Heart right ventricle (tissue), 16 donors: ENCODE results near the gene DSG2. TPM values are rescaled to one million over a fixed set of nuclear protein-coding genes. Genes with fewer than 3 reads are reported as not detected.
"Not testable (repeated sequence)": the region's sequence is repeated elsewhere in the genome, so short reads cannot be mapped to it uniquely, and the experiment has no call there.

ENCODE experiments used
- ATAC-seq, 8 donors: fragments of 200-7000 bp; cut with Tn5 transposase; one replicate each; pipeline ENCODE4 v1.9.1; 2020; ENCODE audit warnings: mild to moderate bottlenecking in 8 of 8, moderate library complexity in 8 of 8, moderate number of reproducible peaks in 1 of 8
- DNase-seq, 2 donors: peaks; one replicate each; pipeline ENCODE4 v3.0.0-alpha.2; 2020
- H3K27ac ChIP-seq, 10 donors: fragments of 200-600 bp; sonication (generic) in 2 of 10; one replicate each; pipeline versions ENCODE4 v1.5.0 to v1.8.0; 2020 to 2022; ENCODE audit warnings: mild to moderate bottlenecking in 3 of 10
- H3K27me3 ChIP-seq, 7 donors: fragments of 200-600 bp; one replicate each; pipeline ENCODE4 v1.8.0; 2021 to 2022; ENCODE audit warnings: mild to moderate bottlenecking in 2 of 7
- H3K36me3 ChIP-seq, 9 donors: fragments of 200-600 bp; sonication (generic) in 1 of 9; one replicate each; pipeline versions ENCODE4 v1.5.0 to v1.8.0; 2020 to 2022; ENCODE audit warnings: mild to moderate bottlenecking in 2 of 9
- H3K4me1 ChIP-seq, 9 donors: fragments of 200-600 bp; sonication (generic) in 1 of 9; one replicate each; pipeline versions ENCODE4 v1.5.0 to v1.8.0; 2020 to 2022; ENCODE audit warnings: mild to moderate bottlenecking in 4 of 9
- H3K4me3 ChIP-seq, 10 donors: fragments of 200-600 bp; sonication (generic) in 2 of 10; one replicate each; pipeline versions ENCODE4 v1.5.0 to v1.8.0; 2020 to 2022; ENCODE audit warnings: mild to moderate bottlenecking in 7 of 10, moderate library complexity in 2 of 10
- H3K9me3 ChIP-seq, 11 donors: fragments of 200-600 bp in 10 of 11; sonication (generic) in 2 of 11; one replicate each; pipeline versions ENCODE4 v1.5.0 to v1.8.0; 2013 to 2022; ENCODE audit warnings: mild to moderate bottlenecking in 2 of 11, control low read depth in 1 of 11, moderate library complexity in 1 of 11
- WGBS, 2 donors: extraction: QIAGEN DNeasy Blood & Tissue Kit; methylation state at CpG; one replicate each; pipeline ENCODE4 v1.1.7; 2013; ENCODE audit warnings: inconsistent platforms in 1 of 2; 5-methylcytosine and 5-hydroxymethylcytosine counted together
- intact Hi-C, 10 donors: fragments of 100-400 bp; cut with DNase I; formaldehyde crosslinking; loops; one replicate each; pipeline versions ENCODE4 v1.11.1 to v1.14.2; 2022
- polyA plus RNA-seq, 2 donors: library from polyadenylated mRNA; stranded (reverse); fragments of 200-250 nt; gene quantifications; one replicate each; pipeline ENCODE4 v1.2.3, GENCODE V29; 2013
- total RNA-seq, 10 donors: library from RNA; stranded (reverse); fragmentation: NEBNext Ultra II Directional in 3 of 10; extraction: Animal tissue kit (Norgen Biotek cat#: 25700) in 3 of 10; gene quantifications; one replicate each; pipeline versions ENCODE4 v1.2.1 to v1.2.4, GENCODE V29; 2021 to 2023
- TF ChIP-seq, protein P1 (sequence below), 9 donors: fragments of 200-600 bp; sonication (generic) in 2 of 9; IDR thresholded peaks; one replicate each; pipeline versions ENCODE4 v1.5.0 to v1.8.0; 2021 to 2022; ENCODE audit warnings: antibody characterized with exemption in 9 of 9, mild to moderate bottlenecking in 5 of 9, moderate library complexity in 1 of 9
- donor health status: Arrhythmogenic right ventricular cardiomyopathy.
- donor health status: ischemic (EF 13 %, LVEDD 7.1; RV severe dilation, severe dysfunction).
- donor health status: healthy with polysubstance abuse.
- donor health status: DM: no; HTN: yes; CAD: no.
- donor health status: DM: no; HTN: no; CAD: no.
- donor health status: ischemic (EF 25% LVEDD 6.9; RV normal size, moderate dysfunction).
- donor health status: ischemic (EF 25% LVEDD 5.7; RV mildly dilated, moderate dysfunction).
- donor health status: healthy.
- donor health status: DM: yes; HTN: yes; CAD: no.
- donor health status: Ischemic cardiomyopathy.
- donor health status: ischemic (EF 35%, LVEDD 5.7; RV mildly dilated, moderate dysfunction).
- donor health status: nonischemic (EF 11% LVEDD 7.7; RV severe dilation, severe dysfunction).
- donor health status: DM: yes; HTN: yes; CAD: no.
- donor health status: PGD.
- donor health status: ischemic (EF 29% LVEDD 5.4; RV normal size, mild dysfunction).
- donor health status: nonischemic (EF 23%, LVEDD 6.1; RV moderate dilation, normal function).

DSG2 gene
- total and polyA plus RNA-seq, 12 donors = 7.6 to 53.8 (median 39.9) TPM

GRCh38 chr18:31504455-31505147 lies 6.6 kb downstream of the DSG2 start:
- DNase-seq (no peak), ATAC-seq (peak in 3 of 8 donors; percentile 11 to 22 (median 22))
- TF ChIP-seq, protein P1, sequence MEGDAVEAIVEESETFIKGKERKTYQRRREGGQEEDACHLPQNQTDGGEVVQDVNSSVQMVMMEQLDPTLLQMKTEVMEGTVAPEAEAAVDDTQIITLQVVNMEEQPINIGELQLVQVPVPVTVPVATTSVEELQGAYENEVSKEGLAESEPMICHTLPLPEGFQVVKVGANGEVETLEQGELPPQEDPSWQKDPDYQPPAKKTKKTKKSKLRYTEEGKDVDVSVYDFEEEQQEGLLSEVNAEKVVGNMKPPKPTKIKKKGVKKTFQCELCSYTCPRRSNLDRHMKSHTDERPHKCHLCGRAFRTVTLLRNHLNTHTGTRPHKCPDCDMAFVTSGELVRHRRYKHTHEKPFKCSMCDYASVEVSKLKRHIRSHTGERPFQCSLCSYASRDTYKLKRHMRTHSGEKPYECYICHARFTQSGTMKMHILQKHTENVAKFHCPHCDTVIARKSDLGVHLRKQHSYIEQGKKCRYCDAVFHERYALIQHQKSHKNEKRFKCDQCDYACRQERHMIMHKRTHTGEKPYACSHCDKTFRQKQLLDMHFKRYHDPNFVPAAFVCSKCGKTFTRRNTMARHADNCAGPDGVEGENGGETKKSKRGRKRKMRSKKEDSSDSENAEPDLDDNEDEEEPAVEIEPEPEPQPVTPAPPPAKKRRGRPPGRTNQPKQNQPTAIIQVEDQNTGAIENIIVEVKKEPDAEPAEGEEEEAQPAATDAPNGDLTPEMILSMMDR (IDR thresholded peaks at IDR 0.05) = no peak
- 64 to 65% methylated on average over 10 of the region's 10 CpGs for WGBS, 2 donors
- peaks cover 0 to 8% (median 0%) of the 10 kb centered on the region in 7 donors for H3K27me3 ChIP-seq
- no peak overlapping the region for H3K27ac ChIP-seq
- H3K4me1 ChIP-seq = peaks cover 0 to 9% (median 6%) of the 10 kb centered on the region in 9 donors
- peaks cover 0 to 5% (median 0%) of the 10 kb centered on the region in 11 donors for H3K9me3 ChIP-seq
- no peaks in the 10 kb centered on the region for H3K36me3 ChIP-seq
- intact Hi-C loops = loop anchor here in 7 of 10 donors (5.0 to 10.0 kb wide), 9 partner anchors 77 to 537 kb away; partner anchors contain the start of gene DSC2 (in 1 of the 7)
- H3K4me3 ChIP-seq = no peak overlapping the region

- no peak overlapping the region for H3K4me3 ChIP-seq
- WGBS, 2 donors = 54% methylated on average over 6 of the region's 6 CpGs
- no peak for ATAC-seq
- TF ChIP-seq, protein P1 (IDR thresholded peaks at IDR 0.05) = no peak
- intact Hi-C loops = loop anchor here in 6 of 10 donors (5.0 to 10.0 kb wide), 6 partner anchors 80 to 538 kb away; no protein-coding TSS in a partner anchor
- H3K9me3 ChIP-seq = peaks cover 0 to 5% (median 0%) of the 10 kb centered on the region in 11 donors
- no peaks in the 10 kb centered on the region for H3K36me3 ChIP-seq
- H3K27me3 ChIP-seq = peaks cover 0 to 2% (median 0%) of the 10 kb centered on the region in 7 donors
- H3K4me1 ChIP-seq = peaks cover 0 to 8% (median 4%) of the 10 kb centered on the region in 9 donors
- no peak for DNase-seq
- H3K27ac ChIP-seq = no peak overlapping the region
These were observed 7.2 kb downstream of the DSG2 start for GRCh38 chr18:31505156-31505555.

DNA sequence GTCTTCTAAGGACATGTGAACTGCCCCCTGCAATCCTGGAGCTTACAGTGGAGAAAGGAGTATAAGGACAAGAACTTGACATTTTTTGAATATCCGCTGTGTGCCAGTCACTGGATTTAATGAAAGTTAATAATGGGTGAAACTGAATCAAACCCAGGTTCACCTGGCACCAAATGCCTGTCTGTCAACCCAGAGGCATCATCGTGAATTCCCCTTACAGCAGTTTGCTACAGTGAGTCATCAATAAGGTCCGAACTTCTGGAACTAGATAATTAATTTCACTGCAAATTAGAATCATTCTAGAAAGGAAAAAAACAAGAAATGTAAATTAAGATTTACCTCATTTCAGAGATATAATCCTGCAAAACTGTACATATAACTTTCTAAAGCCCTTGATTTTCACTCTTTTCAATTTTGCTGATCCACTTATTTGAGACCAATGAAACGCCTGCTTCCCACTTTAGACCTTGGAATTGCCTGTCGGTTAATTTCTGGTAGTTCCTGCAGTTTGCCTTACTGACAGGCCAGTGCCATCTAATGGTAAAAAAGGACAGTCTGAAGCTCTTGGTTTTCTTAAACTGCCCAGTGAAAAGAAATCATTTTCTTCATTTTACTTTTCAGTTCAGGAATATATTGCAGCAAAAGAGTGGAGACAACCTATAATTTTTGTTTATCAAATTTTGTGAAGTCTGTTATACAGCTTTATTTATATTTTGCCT lies 8.2 kb downstream of the DSG2 start:
- Histone ChIP-seq H3K27me3 (no peaks in the 10 kb centered on the region), H3K4me1 (peaks cover 0 to 10% (median 0%) of the 10 kb centered on the region in 9 donors), H3K9me3 (peaks cover 0 to 5% (median 0%) of the 10 kb centered on the region in 11 donors), H3K4me3 (no peak overlapping the region), H3K36me3 (no peaks in the 10 kb centered on the region), H3K27ac (no peak overlapping the region)
- TF ChIP-seq, protein P1 (IDR thresholded peaks at IDR 0.05) = peak in 8 of 9 donors; percentile 23 to 67 (median 56)
- DNase-seq (no peak), ATAC-seq (peak in 5 of 8 donors; percentile 52 to 74 (median 70))
- intact Hi-C loops = loop anchor here in 6 of 10 donors (5.0 to 10.0 kb wide), 6 partner anchors 81 to 539 kb away; no protein-coding TSS in a partner anchor
- 58 to 69% methylated on average over 5 of the region's 5 CpGs for WGBS, 2 donors

GRCh38 chr18:31507124-31507523 lies 9.1 kb downstream of the DSG2 start:
- not testable (repeated sequence) for H3K9me3 ChIP-seq, H3K4me3 ChIP-seq, H3K27me3 ChIP-seq, DNase-seq, ATAC-seq, H3K27ac ChIP-seq, H3K36me3 ChIP-seq
- 94 to 100% methylated on average over 2 of the region's 2 CpGs for WGBS, 2 donors
- intact Hi-C loops = loop anchor here in 6 of 10 donors (5.0 to 10.0 kb wide), 6 partner anchors 82 to 540 kb away; no protein-coding TSS in a partner anchor
- H3K4me1 ChIP-seq = peaks cover 0 to 11% (median 0%) of the 10 kb centered on the region in 9 donors
